ENCODE measurements around the gene MARK4. TPM values are rescaled to one million over a fixed set of nuclear protein-coding genes. Genes with fewer than 3 reads are reported as not detected.
A peak's percentile ranks its signal among the peaks of the same experiment; 100 is the strongest.

MARK4 gene
- total and polyA plus RNA-seq, 2 experiments from 2014 or later, result 16.6 to 38.6 TPM

DNA sequence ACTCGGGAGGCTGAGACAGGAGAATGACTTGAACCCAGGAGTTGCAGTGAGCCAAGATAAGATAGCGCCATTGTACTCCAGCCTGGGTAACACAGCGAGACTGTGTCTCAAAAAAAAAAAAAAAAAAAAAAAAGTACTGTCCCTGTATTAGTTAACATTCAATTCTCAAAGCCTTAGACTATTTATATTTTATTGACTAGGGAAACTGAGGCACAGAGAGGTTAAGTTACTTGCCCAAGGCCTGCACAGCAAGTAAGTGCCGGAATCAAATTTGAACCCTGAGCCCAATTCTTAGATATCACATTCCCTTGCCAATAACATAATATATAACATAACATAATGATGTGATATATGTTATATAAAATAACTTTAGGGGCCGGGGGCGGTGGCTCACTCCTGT is 88.6 kb downstream of the MARK4 start (continued):
- TF ChIP-seq ZNF462 (CRISPR knock-in tag; IDR thresholded peaks at IDR 0.05), result no peak
- no peak for TF ChIP-seq NANOG (IDR thresholded peaks at IDR 0.05; ENCODE audit: borderline replicate concordance)
- TF ChIP-seq CREB1 (CRISPR knock-in tag; IDR thresholded peaks at IDR 0.05; ENCODE audit: low read depth), result no peak
- no peak for TF ChIP-seq EZH2 (IDR thresholded peaks at IDR 0.05; ENCODE audit: low read depth, unreplicated experiment)
- no peak for TF ChIP-seq ZNF114 (CRISPR knock-in tag; IDR thresholded peaks at IDR 0.05)
- no peak for TF ChIP-seq POLR2AphosphoS5 (IDR thresholded peaks at IDR 0.05; ENCODE audit: low read depth)

- H3K4me2 ChIP-seq, result peak within 1 kb of the TSS; percentile 83
- ATAC-seq, result peak; percentile 69
- H3K4me3 Mint-ChIP-seq, result peak within 1 kb of the TSS; percentile 69
These were observed 89.3 kb downstream of the MARK4 start, which contains the start of gene KLC3 for GRCh38 chr19:45340232-45340898. TSS of gene KLC3 (plus strand) at chr19:45340750. CDS start at chr19:45345542, 4,792 bp downstream.

More at GRCh38 chr19:45340232-45340898, 89.3 kb downstream of the MARK4 start, which contains the start of gene KLC3:
- no peaks in the 10 kb centered on the region for H3K4me1 ChIP-seq (ENCODE audit: insufficient read depth)
- no peaks in the 10 kb centered on the region for H3K79me2 ChIP-seq (replicated peaks; ENCODE audit: insufficient read depth)
- TF ChIP-seq CREB1 (CRISPR knock-in tag; IDR thresholded peaks at IDR 0.05; ENCODE audit: low read depth) (no peak), POLR2AphosphoS5 (IDR thresholded peaks at IDR 0.05; ENCODE audit: low read depth) (peak; percentile 57; the same call in 1 of the 2 replicates)
- Mint-ChIP-seq H3K4me1 (peaks cover 2% of the 10 kb centered on the region; the same call in 1 of the 3 replicates), H3K27ac (no peak within 1 kb of the TSS), H3K9me3 (no peaks in the 10 kb centered on the region), H3K27me3 (ENCODE audit: insufficient read depth, low read depth, poor library complexity) (peaks cover 13% of the 10 kb centered on the region), H3K36me3 (ENCODE audit: low read depth) (peaks cover 3% of the 10 kb centered on the region; the same call in 1 of the 3 replicates)
- peaks cover 12% of the 10 kb centered on the region; the same call in 1 of the 2 replicates for H3F3A ChIP-seq (replicated peaks; ENCODE audit: low read depth)
- H2AFZ ChIP-seq, result peak within 1 kb of the TSS; percentile 97
- H3K36me3 ChIP-seq (ENCODE audit: insufficient read depth), result no peaks in the 10 kb centered on the region
- H3K9me2 ChIP-seq (ENCODE audit: insufficient read depth), result no peaks in the 10 kb centered on the region
- DNase-seq (ENCODE audit: low spot score), result peak; percentile 67
- H3K27ac ChIP-seq (ENCODE audit: low read depth), result no peak within 1 kb of the TSS
- peaks cover 27% of the 10 kb centered on the region for H3K27me3 ChIP-seq (ENCODE audit: insufficient read depth)
- peak within 1 kb of the TSS; percentile 80 for H3K4me3 ChIP-seq
- H4K20me1 ChIP-seq (replicated peaks; ENCODE audit: insufficient read depth), result no peaks in the 10 kb centered on the region
